SK-N-SH treated with all-trans-retinoic acid at 6 μM for 48 hours (cell line): ENCODE data around the gene HSBP1L1.

ENCODE experiments used
- ATAC-seq: fragments of 200-7000 bp; cut with Tn5 transposase; 3 replicates; pipeline ENCODE4 v1.9.1; 2020; ENCODE audit warnings: mild to moderate bottlenecking, moderate library complexity
- ARNTL ChIP-seq: fragments of 450-650 bp; formaldehyde crosslinking; IDR thresholded peaks from 2 replicates; pipeline ENCODE4 v1.5.0; 2020; ENCODE audit warnings: low read depth, mild to moderate bottlenecking, moderate library complexity, borderline replicate concordance
- ESRRG ChIP-seq: fragments of 250-450 bp; sonication (Bioruptor Pico); IDR thresholded peaks from 2 replicates; pipeline ENCODE4 v1.6.1; 2021; ENCODE audit warnings: mild to moderate bottlenecking
- GLIS3 ChIP-seq: fragments of 250-450 bp; sonication (Bioruptor Pico); IDR thresholded peaks from 2 replicates; pipeline ENCODE4 v1.5.0; 2020; ENCODE audit warnings: mild to moderate bottlenecking, moderate library complexity
- ISL1 ChIP-seq: fragments of 250-450 bp; sonication (Bioruptor Pico); IDR thresholded peaks from 2 replicates; pipeline ENCODE4 v2.1.2; 2022; ENCODE audit warnings: mild to moderate bottlenecking, moderate library complexity
- OSR1 ChIP-seq: fragments of 250-450 bp; sonication (Bioruptor Pico); IDR thresholded peaks from 2 replicates; pipeline ENCODE4 v1.8.0; 2022; ENCODE audit warnings: moderate library complexity, mild to moderate bottlenecking, inconsistent platforms
- POU6F1 ChIP-seq: fragments of 250-450 bp; sonication (Bioruptor Pico); IDR thresholded peaks from 2 replicates; pipeline ENCODE4 v1.8.0; 2021; ENCODE audit warnings: low read depth, mild to moderate bottlenecking, moderate library complexity, borderline replicate concordance
- PPARA ChIP-seq: fragments of 250-450 bp; sonication (Bioruptor Pico); IDR thresholded peaks from 2 replicates; pipeline ENCODE4 v1.5.0; 2020; ENCODE audit warnings: mild to moderate bottlenecking, borderline replicate concordance
- RARB ChIP-seq: fragments of 250-450 bp; sonication (Bioruptor Pico); IDR thresholded peaks from 2 replicates; pipeline ENCODE4 v1.8.0; 2021; ENCODE audit warnings: mild to moderate bottlenecking, moderate library complexity
- SNAI2 ChIP-seq: fragments of 250-450 bp; sonication (Bioruptor Pico); IDR thresholded peaks from 2 replicates; pipeline ENCODE4 v1.5.0; 2020; ENCODE audit warnings: mild to moderate bottlenecking, moderate library complexity
- TCF4 ChIP-seq: fragments of 250-450 bp; sonication (Bioruptor Pico); IDR thresholded peaks from 2 replicates; pipeline ENCODE4 v1.8.0; 2021; ENCODE audit warnings: mild to moderate bottlenecking, moderate library complexity, borderline replicate concordance
- TOX ChIP-seq: fragments of 250-450 bp; sonication (Bioruptor Pico); IDR thresholded peaks from 2 replicates; pipeline ENCODE4 v1.8.0; 2021; ENCODE audit warnings: mild to moderate bottlenecking, moderate library complexity, borderline replicate concordance
- ZC3H10 ChIP-seq: fragments of 250-450 bp; sonication (Bioruptor Pico); IDR thresholded peaks from 2 replicates; pipeline ENCODE4 v1.5.1; 2021; ENCODE audit warnings: mild to moderate bottlenecking, moderate library complexity
- ZFP3 ChIP-seq: fragments of 250-450 bp; sonication (Bioruptor Pico); IDR thresholded peaks from 2 replicates; pipeline ENCODE4 v1.5.0; 2020; ENCODE audit warnings: mild to moderate bottlenecking, moderate library complexity
- ZFP30 ChIP-seq: fragments of 450-650 bp; formaldehyde crosslinking; IDR thresholded peaks from 2 replicates; pipeline ENCODE4 v1.5.0; 2022; ENCODE audit warnings: mild to moderate bottlenecking, moderate library complexity
- ZNF565 ChIP-seq: fragments of 450-650 bp; formaldehyde crosslinking; conservative IDR thresholded peaks from 2 replicates; pipeline ENCODE4 v1.5.0; 2020; ENCODE audit warnings: low read depth, mild to moderate bottlenecking, moderate library complexity
- ZNF70 ChIP-seq: fragments of 450-650 bp; formaldehyde crosslinking; IDR thresholded peaks from 2 replicates; pipeline ENCODE4 v1.5.0; 2020; ENCODE audit warnings: mild to moderate bottlenecking, moderate library complexity
- ZNF8 ChIP-seq: fragments of 450-650 bp; formaldehyde crosslinking; IDR thresholded peaks from 2 replicates; pipeline ENCODE4 v1.5.0; 2020; ENCODE audit warnings: mild to moderate bottlenecking, moderate library complexity
- TF ChIP-seq, protein P1 (sequence below): fragments of 250-450 bp; sonication (Bioruptor Pico); IDR thresholded peaks from 2 replicates; pipeline ENCODE4 v1.5.0; 2020; ENCODE audit warnings: mild to moderate bottlenecking, moderate library complexity
- TF ChIP-seq, protein P2 (sequence below): fragments of 250-450 bp; sonication (Bioruptor Pico); IDR thresholded peaks from 2 replicates; pipeline ENCODE4 v1.5.1; 2021; ENCODE audit warnings: mild to moderate bottlenecking, moderate library complexity
- TF ChIP-seq, protein P3 (sequence below): fragments of 250-450 bp; sonication (Bioruptor Pico); IDR thresholded peaks from 2 replicates; pipeline ENCODE4 v1.5.1; 2020; ENCODE audit warnings: low read depth, mild to moderate bottlenecking, moderate library complexity
- TF ChIP-seq, protein P4 (sequence below): fragments of 250-450 bp; sonication (Bioruptor Pico); IDR thresholded peaks from 2 replicates; pipeline ENCODE4 v1.8.0; 2020; ENCODE audit warnings: mild to moderate bottlenecking, moderate library complexity, borderline replicate concordance

Gene HSBP1L1

DNA sequence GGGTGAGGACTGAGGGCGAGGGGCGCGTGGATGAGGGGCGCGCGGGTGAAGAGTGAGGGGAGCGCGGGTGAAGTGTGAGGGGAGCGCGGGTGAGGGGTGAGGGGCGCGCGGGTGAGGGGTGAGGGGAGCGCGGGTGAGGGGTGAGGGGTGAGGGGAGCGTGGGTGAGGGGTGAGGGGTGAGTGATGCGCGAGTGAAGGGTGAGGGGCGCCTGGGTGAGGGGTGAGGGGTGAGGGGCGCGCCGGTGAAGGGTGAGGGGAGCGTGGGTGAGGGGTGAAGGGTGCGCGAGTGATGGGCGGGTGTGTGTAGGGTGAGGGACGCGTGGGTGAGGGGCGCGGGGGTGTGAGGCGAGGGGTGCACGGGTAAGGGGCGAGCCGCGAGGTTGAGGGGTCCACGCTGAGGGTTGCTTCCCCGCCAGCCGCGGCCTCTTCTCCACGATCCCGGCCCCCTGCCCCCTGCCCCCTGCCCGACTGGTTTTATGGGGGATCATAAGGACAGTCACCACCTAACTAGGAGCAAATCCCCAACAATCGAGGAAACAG, 11.9 kb upstream of the HSBP1L1 start:
- no peak for TF ChIP-seq SNAI2 (CRISPR knock-in tag)
- no peak for TF ChIP-seq ZFP30 (CRISPR knock-in tag)
- TF ChIP-seq ESRRG (CRISPR knock-in tag): no peak
- no peak for TF ChIP-seq ZNF8 (CRISPR knock-in tag)
- no peak for TF ChIP-seq ISL1 (CRISPR knock-in tag)
- no peak for TF ChIP-seq OSR1 (CRISPR knock-in tag)
- TF ChIP-seq ZNF565: no peak
- ATAC-seq: no peak

GRCh38 chr18:79952996-79953559, 11.4 kb upstream of the HSBP1L1 start:
- ATAC-seq: no peak
- no peak for TF ChIP-seq ESRRG (CRISPR knock-in tag)
- TF ChIP-seq, protein P1, sequence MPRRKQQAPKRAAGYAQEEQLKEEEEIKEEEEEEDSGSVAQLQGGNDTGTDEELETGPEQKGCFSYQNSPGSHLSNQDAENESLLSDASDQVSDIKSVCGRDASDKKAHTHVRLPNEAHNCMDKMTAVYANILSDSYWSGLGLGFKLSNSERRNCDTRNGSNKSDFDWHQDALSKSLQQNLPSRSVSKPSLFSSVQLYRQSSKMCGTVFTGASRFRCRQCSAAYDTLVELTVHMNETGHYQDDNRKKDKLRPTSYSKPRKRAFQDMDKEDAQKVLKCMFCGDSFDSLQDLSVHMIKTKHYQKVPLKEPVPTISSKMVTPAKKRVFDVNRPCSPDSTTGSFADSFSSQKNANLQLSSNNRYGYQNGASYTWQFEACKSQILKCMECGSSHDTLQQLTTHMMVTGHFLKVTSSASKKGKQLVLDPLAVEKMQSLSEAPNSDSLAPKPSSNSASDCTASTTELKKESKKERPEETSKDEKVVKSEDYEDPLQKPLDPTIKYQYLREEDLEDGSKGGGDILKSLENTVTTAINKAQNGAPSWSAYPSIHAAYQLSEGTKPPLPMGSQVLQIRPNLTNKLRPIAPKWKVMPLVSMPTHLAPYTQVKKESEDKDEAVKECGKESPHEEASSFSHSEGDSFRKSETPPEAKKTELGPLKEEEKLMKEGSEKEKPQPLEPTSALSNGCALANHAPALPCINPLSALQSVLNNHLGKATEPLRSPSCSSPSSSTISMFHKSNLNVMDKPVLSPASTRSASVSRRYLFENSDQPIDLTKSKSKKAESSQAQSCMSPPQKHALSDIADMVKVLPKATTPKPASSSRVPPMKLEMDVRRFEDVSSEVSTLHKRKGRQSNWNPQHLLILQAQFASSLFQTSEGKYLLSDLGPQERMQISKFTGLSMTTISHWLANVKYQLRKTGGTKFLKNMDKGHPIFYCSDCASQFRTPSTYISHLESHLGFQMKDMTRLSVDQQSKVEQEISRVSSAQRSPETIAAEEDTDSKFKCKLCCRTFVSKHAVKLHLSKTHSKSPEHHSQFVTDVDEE (CRISPR knock-in tag): no peak
- TF ChIP-seq ZFP30 (CRISPR knock-in tag): no peak
- no peak for TF ChIP-seq PPARA (CRISPR knock-in tag)
- TF ChIP-seq, protein P2, sequence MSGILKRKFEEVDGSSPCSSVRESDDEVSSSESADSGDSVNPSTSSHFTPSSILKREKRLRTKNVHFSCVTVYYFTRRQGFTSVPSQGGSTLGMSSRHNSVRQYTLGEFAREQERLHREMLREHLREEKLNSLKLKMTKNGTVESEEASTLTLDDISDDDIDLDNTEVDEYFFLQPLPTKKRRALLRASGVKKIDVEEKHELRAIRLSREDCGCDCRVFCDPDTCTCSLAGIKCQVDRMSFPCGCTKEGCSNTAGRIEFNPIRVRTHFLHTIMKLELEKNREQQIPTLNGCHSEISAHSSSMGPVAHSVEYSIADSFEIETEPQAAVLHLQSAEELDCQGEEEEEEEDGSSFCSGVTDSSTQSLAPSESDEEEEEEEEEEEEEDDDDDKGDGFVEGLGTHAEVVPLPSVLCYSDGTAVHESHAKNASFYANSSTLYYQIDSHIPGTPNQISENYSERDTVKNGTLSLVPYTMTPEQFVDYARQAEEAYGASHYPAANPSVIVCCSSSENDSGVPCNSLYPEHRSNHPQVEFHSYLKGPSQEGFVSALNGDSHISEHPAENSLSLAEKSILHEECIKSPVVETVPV (CRISPR knock-in tag): no peak
- TF ChIP-seq GLIS3 (CRISPR knock-in tag): no peak

DNA sequence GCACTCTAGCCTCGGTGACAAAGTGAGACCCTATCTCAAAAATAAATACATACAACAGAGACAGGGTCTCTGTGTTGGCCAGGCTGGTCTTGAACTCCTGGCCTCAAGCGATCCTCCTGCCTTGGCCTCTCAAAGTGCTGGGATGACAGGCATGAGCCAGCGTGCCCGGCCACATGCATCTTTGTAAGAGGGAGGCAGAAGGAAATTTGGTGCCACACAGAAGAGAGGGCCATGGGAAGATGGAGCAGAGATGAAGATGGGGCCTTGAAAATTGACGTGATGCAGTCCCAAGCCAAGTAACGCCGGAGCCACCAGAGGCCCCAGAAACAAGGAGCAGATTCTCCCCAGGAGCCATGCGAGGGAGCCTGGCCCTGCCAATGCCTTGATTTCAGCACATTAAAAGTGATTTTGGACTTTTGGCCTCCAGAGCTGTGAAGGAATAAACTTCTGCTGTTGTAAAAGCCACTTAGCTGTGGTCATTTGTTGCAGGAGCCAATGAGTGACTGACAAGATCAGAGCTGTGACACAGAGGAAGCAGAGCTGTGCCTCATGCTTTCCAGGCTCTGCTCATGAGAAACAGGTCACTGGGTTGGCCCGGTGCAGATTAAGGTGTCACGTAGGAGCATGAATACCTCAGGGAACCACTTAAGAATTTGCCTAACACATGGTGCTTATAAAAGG, 10.3 kb upstream of the HSBP1L1 start:
- no peak for ATAC-seq
- TF ChIP-seq ZC3H10 (CRISPR knock-in tag) (no peak), ZFP3 (CRISPR knock-in tag) (no peak), ZNF70 (no peak), TCF4 (no peak), RARB (no peak), TOX (no peak), POU6F1 (CRISPR knock-in tag) (no peak), ZFP30 (CRISPR knock-in tag) (no peak), SNAI2 (CRISPR knock-in tag) (no peak), ZNF8 (CRISPR knock-in tag) (no peak), ARNTL (CRISPR knock-in tag) (no peak), OSR1 (CRISPR knock-in tag) (no peak), ZNF565 (no peak), PPARA (CRISPR knock-in tag) (no peak)
- TF ChIP-seq, protein P3, sequence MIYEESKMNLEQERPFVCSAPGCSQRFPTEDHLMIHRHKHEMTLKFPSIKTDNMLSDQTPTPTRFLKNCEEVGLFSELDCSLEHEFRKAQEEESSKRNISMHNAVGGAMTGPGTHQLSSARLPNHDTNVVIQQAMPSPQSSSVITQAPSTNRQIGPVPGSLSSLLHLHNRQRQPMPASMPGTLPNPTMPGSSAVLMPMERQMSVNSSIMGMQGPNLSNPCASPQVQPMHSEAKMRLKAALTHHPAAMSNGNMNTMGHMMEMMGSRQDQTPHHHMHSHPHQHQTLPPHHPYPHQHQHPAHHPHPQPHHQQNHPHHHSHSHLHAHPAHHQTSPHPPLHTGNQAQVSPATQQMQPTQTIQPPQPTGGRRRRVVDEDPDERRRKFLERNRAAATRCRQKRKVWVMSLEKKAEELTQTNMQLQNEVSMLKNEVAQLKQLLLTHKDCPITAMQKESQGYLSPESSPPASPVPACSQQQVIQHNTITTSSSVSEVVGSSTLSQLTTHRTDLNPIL: no peak
- TF ChIP-seq, protein P4, sequence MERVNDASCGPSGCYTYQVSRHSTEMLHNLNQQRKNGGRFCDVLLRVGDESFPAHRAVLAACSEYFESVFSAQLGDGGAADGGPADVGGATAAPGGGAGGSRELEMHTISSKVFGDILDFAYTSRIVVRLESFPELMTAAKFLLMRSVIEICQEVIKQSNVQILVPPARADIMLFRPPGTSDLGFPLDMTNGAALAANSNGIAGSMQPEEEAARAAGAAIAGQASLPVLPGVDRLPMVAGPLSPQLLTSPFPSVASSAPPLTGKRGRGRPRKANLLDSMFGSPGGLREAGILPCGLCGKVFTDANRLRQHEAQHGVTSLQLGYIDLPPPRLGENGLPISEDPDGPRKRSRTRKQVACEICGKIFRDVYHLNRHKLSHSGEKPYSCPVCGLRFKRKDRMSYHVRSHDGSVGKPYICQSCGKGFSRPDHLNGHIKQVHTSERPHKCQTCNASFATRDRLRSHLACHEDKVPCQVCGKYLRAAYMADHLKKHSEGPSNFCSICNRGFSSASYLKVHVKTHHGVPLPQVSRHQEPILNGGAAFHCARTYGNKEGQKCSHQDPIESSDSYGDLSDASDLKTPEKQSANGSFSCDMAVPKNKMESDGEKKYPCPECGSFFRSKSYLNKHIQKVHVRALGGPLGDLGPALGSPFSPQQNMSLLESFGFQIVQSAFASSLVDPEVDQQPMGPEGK (CRISPR knock-in tag): no peak
- TF ChIP-seq, protein P2 (CRISPR knock-in tag): no peak
- TF ChIP-seq, all 23 proteins: peak for 0
